GM23338 (cell line): Measurements from ENCODE around the gene DTNBP1. TPM values are rescaled to one million over a fixed set of nuclear protein-coding genes. Genes with fewer than 3 reads are reported as not detected.

Source experiments
- ATAC-seq: fragments of 200-7000 bp; cut with Tn5 transposase; 3 replicates; pipeline ENCODE4 v1.9.1; 2020
- DNase-seq: peaks from one replicate; pipeline ENCODE4 v3.0.0-alpha.2; 2015; ENCODE audit warnings: low spot score
- H2AFZ ChIP-seq: fragments of 200-600 bp; sonication (generic); 2 replicates; pipeline ENCODE4 v1.8.0; 2016; ENCODE audit warnings: antibody characterized with exemption, mild to moderate bottlenecking, moderate library complexity
- H3F3A ChIP-seq: fragments of 200-600 bp; sonication (generic); replicated peaks from 2 replicates; pipeline ENCODE4 v1.8.0; 2017; ENCODE audit warnings: antibody characterized with exemption, mixed run types, low read depth
- H3K27ac ChIP-seq: fragments of 200-600 bp; sonication (generic); 2 replicates; pipeline ENCODE4 v1.6.1; 2016; ENCODE audit warnings: low read depth
- H3K27me3 ChIP-seq: fragments of 200-600 bp; sonication (generic); 2 replicates; pipeline ENCODE4 v1.8.0; 2016; ENCODE audit warnings: mild to moderate bottlenecking, mixed run types, moderate library complexity; ENCODE audit not compliant: insufficient read depth
- H3K36me3 ChIP-seq: fragments of 200-600 bp; sonication (generic); 2 replicates; pipeline ENCODE4 v1.8.0; 2016; ENCODE audit warnings: mild to moderate bottlenecking; ENCODE audit not compliant: insufficient read depth
- H3K4me1 ChIP-seq: fragments of 200-600 bp; sonication (generic); 2 replicates; pipeline ENCODE4 v1.8.0; 2016; ENCODE audit warnings: mild to moderate bottlenecking, moderate library complexity; ENCODE audit not compliant: insufficient read depth
- H3K4me2 ChIP-seq: fragments of 200-600 bp; sonication (generic); 2 replicates; pipeline ENCODE4 v1.7.1; 2017; ENCODE audit warnings: mixed run types
- H3K4me3 ChIP-seq: fragments of 200-600 bp; sonication (generic); 2 replicates; pipeline ENCODE4 v1.6.1; 2016; ENCODE audit warnings: mixed run types
- H3K79me2 ChIP-seq: fragments of 200-600 bp; sonication (generic); replicated peaks from 2 replicates; pipeline ENCODE4 v1.8.0; 2017; ENCODE audit warnings: mild to moderate bottlenecking; ENCODE audit not compliant: insufficient read depth
- H3K9me2 ChIP-seq: fragments of 200-600 bp; sonication (generic); 2 replicates; pipeline ENCODE4 v1.8.0; 2017; ENCODE audit not compliant: insufficient read depth
- H4K20me1 ChIP-seq: fragments of 200-600 bp; sonication (generic); replicated peaks from 2 replicates; pipeline ENCODE4 v1.8.0; 2017; ENCODE audit warnings: mild to moderate bottlenecking; ENCODE audit not compliant: insufficient read depth
- H3K27ac Mint-ChIP-seq: 2 replicates; pipeline ENCODE4 v1.8.0; 2020; ENCODE audit warnings: inconsistent platforms, mild to moderate bottlenecking, moderate library complexity, mixed read lengths
- H3K27me3 Mint-ChIP-seq: 3 replicates; pipeline ENCODE4 v1.8.0; 2022; ENCODE audit warnings: low read depth, mild to moderate bottlenecking, moderate library complexity, mixed read lengths, inconsistent platforms; ENCODE audit not compliant: insufficient read depth, poor library complexity
- H3K36me3 Mint-ChIP-seq: 3 replicates; pipeline ENCODE4 v1.8.0; 2021; ENCODE audit warnings: low read depth, mild to moderate bottlenecking, inconsistent platforms, moderate library complexity, mixed read lengths
- H3K4me1 Mint-ChIP-seq: 3 replicates; pipeline ENCODE4 v1.8.0; 2020; ENCODE audit warnings: mild to moderate bottlenecking, inconsistent platforms, mixed read lengths
- H3K4me3 Mint-ChIP-seq: 3 replicates; pipeline ENCODE4 v1.8.0; 2021; ENCODE audit warnings: moderate library complexity, mild to moderate bottlenecking, inconsistent platforms, mixed read lengths
- H3K9me3 Mint-ChIP-seq: 3 replicates; pipeline ENCODE4 v1.8.0; 2020; ENCODE audit warnings: moderate library complexity, mild to moderate bottlenecking, inconsistent platforms, mixed read lengths
- CREB1 ChIP-seq: fragments of 250-450 bp; sonication (Bioruptor Pico); IDR thresholded peaks from 2 replicates; pipeline ENCODE4 v1.5.0; 2020; ENCODE audit warnings: low read depth, mild to moderate bottlenecking, moderate library complexity
- CTCF ChIP-seq, 2 experiments: fragments of 200-600 bp in 1 of 2; sonication (generic) in 1 of 2; conservative IDR thresholded peaks; 2 replicates each; pipeline versions ENCODE4 v1.5.1 to v1.6.1; 2016 to 2017; ENCODE audit warnings: antibody characterized with exemption in 2 of 2, low read depth in 2 of 2, mild to moderate bottlenecking in 2 of 2, moderate library complexity in 1 of 2
- ETS1 ChIP-seq: IDR thresholded peaks from 2 replicates; pipeline ENCODE4 v1.6.1; 2016; ENCODE audit warnings: antibody characterized with exemption
- EZH2 ChIP-seq: fragments of 200-600 bp; sonication (generic); IDR thresholded peaks from one replicate; pipeline ENCODE4 v1.8.0; 2017; ENCODE audit warnings: antibody characterized with exemption, mild to moderate bottlenecking, low read depth; ENCODE audit not compliant: unreplicated experiment
- EZH2phosphoT487 ChIP-seq: fragments of 200-600 bp; sonication (generic); IDR thresholded peaks from one replicate; pipeline ENCODE4 v1.8.1; 2018; ENCODE audit warnings: antibody characterized with exemption; ENCODE audit not compliant: unreplicated experiment
- NANOG ChIP-seq: IDR thresholded peaks from 2 replicates; pipeline ENCODE4 v1.6.1; 2016; ENCODE audit warnings: antibody characterized with exemption, borderline replicate concordance
- POLR2AphosphoS5 ChIP-seq: IDR thresholded peaks from 2 replicates; pipeline ENCODE4 v1.6.1; 2016; ENCODE audit warnings: antibody characterized with exemption, low read depth
- REST ChIP-seq: IDR thresholded peaks from one replicate; pipeline ENCODE4 v1.6.1; 2018; ENCODE audit warnings: antibody characterized with exemption; ENCODE audit not compliant: unreplicated experiment
- STAT1 ChIP-seq: IDR thresholded peaks from one replicate; pipeline ENCODE4 v1.6.1; 2016; ENCODE audit warnings: antibody characterized with exemption; ENCODE audit not compliant: unreplicated experiment
- ZNF331 ChIP-seq: fragments of 250-450 bp; sonication (Bioruptor Pico); IDR thresholded peaks from 2 replicates; pipeline ENCODE4 v1.5.0; 2020; ENCODE audit warnings: low read depth, mild to moderate bottlenecking, moderate library complexity
- polyA plus RNA-seq: library from polyadenylated mRNA; unstranded; fragments of >200 nt; fragmentation: Nextera tagmentation; extraction: Ambion mirVana; gene quantifications from 2 replicates; pipeline ENCODE4 v1.2.1, GENCODE V29; 2016
- total RNA-seq: library from RNA; depleted of rRNA; stranded (reverse); fragments of >200 nt; shearing (Covaris generic); gene quantifications from 2 replicates; pipeline ENCODE4 v1.2.3, GENCODE V29; 2014

DTNBP1 gene
- total and polyA plus RNA-seq, 2 experiments from 2014 or later = 12.1 to 20.1 TPM

GRCh38 chr6:15475261-15475660 lies 187.6 kb downstream of the DTNBP1 start:
- Mint-ChIP-seq H3K27me3 (peaks cover 45% of the 10 kb centered on the region), H3K27ac (peak overlapping the region; percentile 6; the same call in 1 of the 2 replicates), H3K4me1 (peaks cover 76% of the 10 kb centered on the region), H3K9me3 (no peaks in the 10 kb centered on the region), H3K4me3 (no peak overlapping the region), H3K36me3 (peaks cover 50% of the 10 kb centered on the region)
- Histone ChIP-seq H3K27me3 (no peaks in the 10 kb centered on the region), H3F3A (peaks cover 11% of the 10 kb centered on the region; the same call in 1 of the 2 replicates), H2AFZ (no peak overlapping the region), H4K20me1 (peaks cover 97% of the 10 kb centered on the region), H3K4me2 (no peak overlapping the region), H3K79me2 (peaks cover 100% of the 10 kb centered on the region), H3K36me3 (peaks cover 17% of the 10 kb centered on the region), H3K4me3 (no peak overlapping the region), H3K9me2 (no peaks in the 10 kb centered on the region), H3K4me1 (peaks cover 74% of the 10 kb centered on the region), H3K27ac (no peak overlapping the region)
- no peak for ATAC-seq
- TF ChIP-seq POLR2AphosphoS5 (0 out of 2 replicates have a peak, but pooled peaks have one; percentile 4), CREB1 (no peak)
- DNase-seq = no peak

GRCh38 chr6:15474196-15474595 lies 188.6 kb downstream of the DTNBP1 start:
- Mint-ChIP-seq H3K27me3 (peaks cover 38% of the 10 kb centered on the region), H3K36me3 (peaks cover 50% of the 10 kb centered on the region), H3K27ac (no peak overlapping the region), H3K9me3 (no peaks in the 10 kb centered on the region), H3K4me1 (peaks cover 66% of the 10 kb centered on the region), H3K4me3 (no peak overlapping the region)
- Histone ChIP-seq H3K79me2 (peaks cover 100% of the 10 kb centered on the region), H2AFZ (no peak overlapping the region), H3K9me2 (no peaks in the 10 kb centered on the region), H4K20me1 (peaks cover 94% of the 10 kb centered on the region), H3F3A (peaks cover 14% of the 10 kb centered on the region; the same call in 1 of the 2 replicates), H3K27ac (no peak overlapping the region), H3K4me3 (no peak overlapping the region), H3K36me3 (peaks cover 19% of the 10 kb centered on the region), H3K4me1 (peaks cover 69% of the 10 kb centered on the region), H3K4me2 (no peak overlapping the region), H3K27me3 (no peaks in the 10 kb centered on the region)
- ATAC-seq (no peak), DNase-seq (no peak)
- TF ChIP-seq EZH2 (no peak), REST (no peak), ZNF331 (CRISPR knock-in tag) (no peak), NANOG (no peak), CTCF (conservative IDR thresholded peaks at IDR 0.05; ENCODE audit: low read depth in 2 of 2) (no peak), EZH2phosphoT487 (no peak), ETS1 (no peak), STAT1 (no peak)
